ENCODE measurements around the gene MYRFL. TPM values are rescaled to one million over a fixed set of nuclear protein-coding genes. Genes with fewer than 3 reads are reported as not detected.

Gene MYRFL
- total RNA-seq, 1 donor from 2014 or later = not detected

DNA sequence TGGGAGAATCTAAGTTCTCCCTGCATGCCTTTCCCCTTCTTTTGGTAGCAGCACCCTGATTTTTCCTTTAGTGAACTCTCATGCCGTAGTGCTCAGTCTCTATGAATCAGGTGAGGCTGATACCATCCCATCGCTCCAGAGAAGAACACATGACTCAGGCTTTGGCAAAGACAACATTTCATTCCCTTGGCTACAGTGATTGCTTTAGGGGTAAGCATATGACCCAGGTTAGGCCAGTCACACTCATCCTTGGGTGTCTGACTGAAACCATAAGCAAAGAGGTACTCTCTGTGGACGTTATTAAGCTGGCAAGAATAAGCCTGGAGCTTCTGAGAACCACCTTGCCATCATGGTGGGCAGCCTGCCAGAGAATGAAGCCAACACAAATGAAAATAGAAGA lies 141.8 kb downstream of the MYRFL start:
- TF ChIP-seq, protein P1, sequence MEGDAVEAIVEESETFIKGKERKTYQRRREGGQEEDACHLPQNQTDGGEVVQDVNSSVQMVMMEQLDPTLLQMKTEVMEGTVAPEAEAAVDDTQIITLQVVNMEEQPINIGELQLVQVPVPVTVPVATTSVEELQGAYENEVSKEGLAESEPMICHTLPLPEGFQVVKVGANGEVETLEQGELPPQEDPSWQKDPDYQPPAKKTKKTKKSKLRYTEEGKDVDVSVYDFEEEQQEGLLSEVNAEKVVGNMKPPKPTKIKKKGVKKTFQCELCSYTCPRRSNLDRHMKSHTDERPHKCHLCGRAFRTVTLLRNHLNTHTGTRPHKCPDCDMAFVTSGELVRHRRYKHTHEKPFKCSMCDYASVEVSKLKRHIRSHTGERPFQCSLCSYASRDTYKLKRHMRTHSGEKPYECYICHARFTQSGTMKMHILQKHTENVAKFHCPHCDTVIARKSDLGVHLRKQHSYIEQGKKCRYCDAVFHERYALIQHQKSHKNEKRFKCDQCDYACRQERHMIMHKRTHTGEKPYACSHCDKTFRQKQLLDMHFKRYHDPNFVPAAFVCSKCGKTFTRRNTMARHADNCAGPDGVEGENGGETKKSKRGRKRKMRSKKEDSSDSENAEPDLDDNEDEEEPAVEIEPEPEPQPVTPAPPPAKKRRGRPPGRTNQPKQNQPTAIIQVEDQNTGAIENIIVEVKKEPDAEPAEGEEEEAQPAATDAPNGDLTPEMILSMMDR (IDR thresholded peaks at IDR 0.05) = no peak
- Histone ChIP-seq H3K27ac (no peak overlapping the region), H3K4me3 (no peak overlapping the region), H3K36me3 (no peaks in the 10 kb centered on the region), H3K9me3 (no peaks in the 10 kb centered on the region), H3K27me3 (ENCODE audit: low read depth) (no peaks in the 10 kb centered on the region), H3K4me1 (no peaks in the 10 kb centered on the region)
- DNase-seq = no peak
- intact Hi-C loops (cut with DNase I) = no loop called here
- peak in 1 of 2 donors; percentile 28 for ATAC-seq

GRCh38 chr12:69969011-69969410 lies 144.0 kb downstream of the MYRFL start:
- ATAC-seq (no peak), DNase-seq (no peak)
- H3K27ac ChIP-seq = no peak overlapping the region
- no peaks in the 10 kb centered on the region for H3K4me1 ChIP-seq
- H3K9me3 ChIP-seq = no peaks in the 10 kb centered on the region
- H3K36me3 ChIP-seq = no peaks in the 10 kb centered on the region
- no peaks in the 10 kb centered on the region for H3K27me3 ChIP-seq (ENCODE audit: low read depth)
- intact Hi-C loops (cut with DNase I) = no loop called here
- TF ChIP-seq, protein P1 (IDR thresholded peaks at IDR 0.05) = no peak
- no peak overlapping the region for H3K4me3 ChIP-seq

DNA sequence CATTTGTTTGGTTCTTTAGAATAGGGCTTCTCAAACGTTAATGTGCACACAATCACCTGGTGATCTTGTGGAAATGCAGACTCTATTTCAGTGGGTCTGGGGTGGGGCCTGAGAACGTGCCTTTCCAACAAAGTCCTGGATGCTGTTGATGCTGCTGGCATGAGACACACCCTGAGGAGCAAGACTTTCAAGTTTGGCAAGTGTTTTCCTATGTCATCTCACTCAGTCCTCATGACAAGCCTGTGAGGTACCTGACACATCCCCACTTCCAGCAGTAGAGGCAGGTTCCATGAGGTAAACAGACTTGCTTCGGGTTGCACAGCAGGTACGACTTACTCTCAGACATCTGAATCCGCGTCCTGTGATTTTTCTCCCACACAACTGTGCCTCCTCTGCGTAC lies 147.1 kb downstream of the MYRFL start:
- Histone ChIP-seq H3K9me3 (no peaks in the 10 kb centered on the region), H3K27ac (no peak overlapping the region), H3K27me3 (ENCODE audit: low read depth) (no peaks in the 10 kb centered on the region), H3K4me1 (no peaks in the 10 kb centered on the region), H3K36me3 (no peaks in the 10 kb centered on the region), H3K4me3 (no peak overlapping the region)
- no peak for ATAC-seq
- TF ChIP-seq, protein P1 (IDR thresholded peaks at IDR 0.05) = no peak
- intact Hi-C loops (cut with DNase I) = no loop called here
- DNase-seq = no peak

DNA sequence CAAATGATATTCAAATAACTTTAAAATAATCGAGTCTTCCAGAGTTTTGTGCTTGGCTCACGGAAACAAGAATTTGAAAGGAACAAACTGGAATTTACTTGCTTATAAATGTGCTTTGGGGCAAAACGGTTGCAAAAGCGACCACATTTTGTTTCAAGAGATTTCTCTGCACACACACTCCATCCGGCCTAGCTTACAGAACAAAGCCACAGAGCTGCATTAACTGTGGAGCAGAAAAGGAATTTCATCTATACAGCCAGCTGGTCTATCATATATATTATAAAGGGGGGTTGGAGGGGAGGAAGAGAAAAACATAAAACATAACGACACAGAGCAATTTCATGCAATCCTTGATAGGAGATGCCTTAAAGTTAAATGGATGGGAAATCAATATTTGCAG lies 153.0 kb downstream of the MYRFL start:
- no peaks in the 10 kb centered on the region for H3K27me3 ChIP-seq (ENCODE audit: low read depth)
- no peak overlapping the region for H3K4me3 ChIP-seq
- DNase-seq = no peak
- no peak overlapping the region for H3K27ac ChIP-seq
- H3K36me3 ChIP-seq = no peaks in the 10 kb centered on the region
- no peaks in the 10 kb centered on the region for H3K9me3 ChIP-seq
- ATAC-seq = no peak
- H3K4me1 ChIP-seq = no peaks in the 10 kb centered on the region
- TF ChIP-seq, protein P1 (IDR thresholded peaks at IDR 0.05) = no peak
- intact Hi-C loops (cut with DNase I) = no loop called here

GRCh38 chr12:69981881-69982475 lies 157.0 kb downstream of the MYRFL start:
- Histone ChIP-seq H3K36me3 (no peaks in the 10 kb centered on the region), H3K27me3 (ENCODE audit: low read depth) (no peaks in the 10 kb centered on the region), H3K4me1 (no peaks in the 10 kb centered on the region), H3K9me3 (no peaks in the 10 kb centered on the region), H3K4me3 (no peak overlapping the region), H3K27ac (no peak overlapping the region)
- intact Hi-C loops (cut with DNase I) = no loop called here
- no peak for DNase-seq
- no peak for ATAC-seq
- TF ChIP-seq, protein P1 (IDR thresholded peaks at IDR 0.05) = no peak

All from lower lobe of right lung (tissue), 2 donors.